HepG2 (cell line): Measurements from ENCODE around the gene STK10. TPM values are rescaled to one million over a fixed set of nuclear protein-coding genes. Genes with fewer than 3 reads are reported as not detected.
"Not testable (repeated sequence)": the region's sequence is repeated elsewhere in the genome, so short reads cannot be mapped to it uniquely, and the experiment has no call there.

Experiments used
- ATAC-seq: fragments of 200-7000 bp; cut with Tn5 transposase; 3 replicates; pipeline ENCODE4 v1.9.1; 2020; ENCODE audit warnings: mild to moderate bottlenecking, moderate library complexity
- BruUV-seq: library from RNA; stranded (reverse); fragments of 400-500 nt; replicated peaks from 2 replicates; lab custom pipeline; 2021; lab: Mats Ljungman, UMichigan
- CTCF ChIA-PET: fragments of 300-600 bp; formaldehyde crosslinking; extraction: SDS; loops from one replicate; lab custom pipeline; 2021; ENCODE audit warnings: low total read pairs, inconsistent platforms, low intra/inter-chr PET ratio; lab: Yijun Ruan, JAX
- POLR2A ChIA-PET: fragments of 350-600 bp; sonication (Branson Sonifier 250); formaldehyde crosslinking; loops from one replicate; lab custom pipeline; 2020; ENCODE audit warnings: antibody characterized with exemption, inconsistent platforms; lab: Yijun Ruan, JAX
- DNase-seq: peaks from one replicate; pipeline ENCODE4 v3.0.0-alpha.2; 2015; ENCODE audit warnings: low spot score
- FAIRE-seq: peaks from 3 replicates; lab custom pipeline; 2011; peaks lifted over from hg19 to GRCh38; lab: Jason Lieb, UNC
- H2AFZ ChIP-seq: one replicate; pipeline ENCODE4 v1.6.1; 2011; ENCODE audit warnings: low read length, inconsistent platforms
- H3K27ac ChIP-seq: fragments of 300-600 bp; 3 replicates; pipeline ENCODE4 v1.8.0; 2011; ENCODE audit warnings: mixed run types, mild to moderate bottlenecking, mixed read lengths, low read length, inconsistent platforms; ENCODE audit not compliant: insufficient read depth; ENCODE audit errors: extremely low read length
- H3K27me3 ChIP-seq, 2 experiments: fragments of 200-600 bp in 1 of 2; 2 replicates in 1 of 2; 3 replicates in 1 of 2; pipeline versions ENCODE4 v1.6.0 to v1.8.0; 2011; ENCODE audit warnings: low read length in 2 of 2, mild to moderate bottlenecking in 2 of 2, moderate library complexity in 2 of 2, inconsistent platforms in 1 of 2; ENCODE audit not compliant: insufficient read depth in 2 of 2, control insufficient read depth in 1 of 2
- H3K36me3 ChIP-seq, 2 experiments: fragments of 200-600 bp in 1 of 2; replicated peaks in 1 of 2; 2 replicates in 1 of 2; 3 replicates in 1 of 2; pipeline versions ENCODE4 v1.5.1 to v1.8.0; 2011; ENCODE audit warnings: low read length in 2 of 2, inconsistent platforms in 1 of 2; ENCODE audit not compliant: insufficient read depth in 2 of 2, control insufficient read depth in 1 of 2
- H3K4me1 ChIP-seq: 2 replicates; pipeline ENCODE4 v1.5.1; 2012; ENCODE audit warnings: low read length, inconsistent platforms; ENCODE audit not compliant: insufficient read depth
- H3K4me2 ChIP-seq: 2 replicates; pipeline ENCODE4 v1.6.0; 2011; ENCODE audit warnings: low read depth, low read length, inconsistent platforms
- H3K4me3 ChIP-seq, 3 experiments: fragments of 200-600 bp in 1 of 3; sonication (generic), shearing (Covaris generic) in 1 of 3; replicated peaks in 1 of 3; 2 replicates each; pipeline ENCODE4 v1.5.1; 2011 to 2016; ENCODE audit warnings: low read length in 3 of 3, inconsistent platforms in 2 of 3, low read depth in 2 of 3, mild to moderate bottlenecking in 2 of 3, control low read depth in 1 of 3, mixed read lengths in 1 of 3; ENCODE audit not compliant: insufficient read depth in 1 of 3
- H3K79me2 ChIP-seq: one replicate; pipeline ENCODE4 v1.6.1; 2011; ENCODE audit warnings: low read length, inconsistent platforms; ENCODE audit not compliant: insufficient read depth
- H3K9ac ChIP-seq: 2 replicates; pipeline ENCODE4 v1.6.0; 2011; ENCODE audit warnings: mild to moderate bottlenecking, low read depth, low read length, inconsistent platforms; ENCODE audit not compliant: insufficient read depth
- H3K9me3 ChIP-seq: 2 replicates; pipeline ENCODE4 v1.5.1; 2012; ENCODE audit warnings: mild to moderate bottlenecking, low read length
- H4K20me1 ChIP-seq: 2 replicates; pipeline ENCODE4 v1.6.0; 2011; ENCODE audit warnings: inconsistent platforms, mild to moderate bottlenecking, low read length, moderate library complexity; ENCODE audit not compliant: insufficient read depth
- HHEX ChIP-seq: IDR thresholded peaks from 2 replicates; pipeline ENCODE4 v1.6.1; 2016; ENCODE audit warnings: control low read depth
- ZFP36 ChIP-seq: fragments of 150-350 bp; IDR thresholded peaks from 2 replicates; pipeline ENCODE4 v1.6.1; 2018; ENCODE audit warnings: borderline replicate concordance, low read length, low read depth; ENCODE audit not compliant: partially characterized antibody
- ZNF790 ChIP-seq: sonication (generic); formaldehyde crosslinking; IDR thresholded peaks from 2 replicates; pipeline ENCODE4 v1.8.0; 2022; ENCODE audit warnings: missing genetic modification reagents, mild to moderate bottlenecking, borderline replicate concordance
- WGBS: methylation state at CpG from one replicate; pipeline ENCODE4 v1.1.6; 2017; ENCODE audit warnings: low lambda C conversion rate; 5-methylcytosine and 5-hydroxymethylcytosine counted together
- in situ Hi-C: cut with HindIII; loops from 2 replicates; pipeline ENCODE4 v1.10.0; 2017; ENCODE audit warnings: low pct_unique_long_range_greater_than_20kb; ENCODE audit not compliant: extremely low pct_ligation_motif_present
- intact Hi-C: fragments of 100-400 bp; cut with micrococcal nuclease; formaldehyde crosslinking; loops from one replicate; pipeline ENCODE4 v1.10.0; 2022; ENCODE audit not compliant: unreplicated experiment
- polyA plus RNA-seq, 8 experiments: library from polyadenylated mRNA; depleted of rRNA in 3 of 8; stranded (reverse) in 7 of 8; unstranded in 1 of 8; fragments of >200 nt; fragmentation: Illumina TruSeq in 4 of 8; extraction: Trizol in 4 of 8; gene quantifications; 2 replicates each; pipeline versions ENCODE4 v1.2.1 to v1.2.3, GENCODE V29; 2011 to 2016; ENCODE audit warnings: low read depth in 4 of 8, missing spikeins in 1 of 8, mixed read lengths in 1 of 8; ENCODE audit not compliant: insufficient read depth in 1 of 8
- total RNA-seq, 5 experiments: library from RNA; depleted of rRNA; stranded (reverse); fragments of >200 nt; fragmentation: Illumina TruSeq; extraction: Trizol; gene quantifications; 2 replicates each; pipeline ENCODE4 v1.2.3, GENCODE V29; 2016; ENCODE audit warnings: low read depth in 1 of 5

The STK10 gene
- total and polyA plus RNA-seq, 2 of the 13 experiments (the other 11 are each of a cell fraction or from before 2014, with no cell fraction given), result 7.0 to 7.2 TPM

DNA sequence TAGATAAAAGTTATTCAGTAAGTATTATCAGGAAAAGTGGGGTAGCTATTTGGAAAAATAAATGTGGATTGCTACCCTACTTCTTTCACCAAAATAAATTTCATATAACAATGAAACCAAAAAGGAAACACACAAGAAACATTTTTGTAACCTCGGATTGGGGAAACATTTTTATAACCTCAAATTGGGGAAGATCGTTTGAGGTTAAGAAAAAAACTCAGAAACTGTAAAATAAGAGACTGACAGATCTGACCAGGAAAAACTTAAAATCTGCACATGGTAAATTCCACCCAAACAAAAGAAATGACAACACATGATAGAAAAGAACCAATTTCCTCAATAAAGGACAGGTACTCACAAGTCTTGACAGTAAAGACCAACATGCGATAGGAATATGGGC, 19.5 kb upstream of the STK10 start:
- Histone ChIP-seq H3K9me3 (no peaks in the 10 kb centered on the region), H4K20me1 (no peaks in the 10 kb centered on the region), H2AFZ (no peak overlapping the region), H3K79me2 (no peaks in the 10 kb centered on the region), H3K4me1 (no peaks in the 10 kb centered on the region), H3K27me3 (no peaks in the 10 kb centered on the region), H3K4me2 (no peak overlapping the region), H3K27ac (no peak overlapping the region), H3K36me3 (peaks cover 2 to 22% of the 10 kb centered on the region in 2 experiments), H3K9ac (no peak overlapping the region), H3K4me3 (no peak overlapping the region)
- intact Hi-C loops, result loop anchor here (5.0 kb wide), 1 partner anchor 75 kb away; the partner anchor contains the start of gene UBTD2
- BruUV-seq, result no TSS peak
- in situ Hi-C loops, result no loop called here
- WGBS, result 81% methylated on average over 3 of the region's 3 CpGs
- FAIRE-seq (no peak), ATAC-seq (no peak), DNase-seq (no peak)
- CTCF ChIA-PET, result no interaction called here
- POLR2A ChIA-PET, result no interaction called here
- no peak for TF ChIP-seq ZNF790 (CRISPR knock-in tag)
- no peak for TF ChIP-seq HHEX (CRISPR knock-in tag)
- TF ChIP-seq ZFP36, result no peak

DNA sequence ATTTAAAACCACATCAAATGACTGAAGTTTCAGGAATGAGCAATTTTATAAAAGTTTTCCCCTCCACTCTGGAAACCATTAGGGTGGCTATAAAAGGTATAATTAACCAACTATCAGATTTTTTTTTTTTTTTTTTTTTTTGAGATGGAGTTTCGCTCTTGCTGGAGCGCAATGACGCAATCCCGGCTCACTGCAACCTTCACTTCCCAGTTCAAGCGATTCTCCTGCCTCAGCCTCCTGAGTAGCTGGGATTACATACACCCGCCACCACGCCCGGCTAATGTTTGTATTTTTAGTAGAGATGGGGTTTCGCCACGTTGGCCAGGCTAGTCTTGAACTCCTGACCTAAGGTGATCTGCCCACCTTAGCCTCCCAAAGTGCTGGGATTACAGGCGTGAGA, 18.0 kb upstream of the STK10 start:
- H3K27me3 ChIP-seq, result not testable (repeated sequence)

More for the DNA sequence above, 18.0 kb upstream of the STK10 start:
- H3K79me2 ChIP-seq, H4K20me1 ChIP-seq, DNase-seq, H2AFZ ChIP-seq, CTCF ChIA-PET, FAIRE-seq, POLR2A ChIA-PET, H3K9me3 ChIP-seq, BruUV-seq, H3K9ac ChIP-seq, H3K27ac ChIP-seq, H3K4me1 ChIP-seq, in situ Hi-C loops, ATAC-seq, H3K4me2 ChIP-seq, H3K4me3 ChIP-seq: not testable (repeated sequence)
- intact Hi-C loops, result loop anchor here (5.0 kb wide), 1 partner anchor 76 kb away; the partner anchor contains the start of gene UBTD2
- H3K36me3 ChIP-seq, result peaks cover 0 to 13% of the 10 kb centered on the region in 2 experiments; a peak in 1 of 5 replicates
- WGBS, result 95% methylated on average over 11 of the region's 11 CpGs
